HUES48 (cell line): ENCODE measurements around the gene ABI1.
A peak's percentile ranks its signal among the peaks of the same experiment; 100 is the strongest.
"Not testable (repeated sequence)": the region's sequence is repeated elsewhere in the genome, so short reads cannot be mapped to it uniquely, and the experiment has no call there.

ENCODE experiments used
- H3K27ac ChIP-seq: one replicate; pipeline ENCODE4 v1.7.0; 2013; ENCODE audit warnings: low read depth, low read length, inconsistent platforms
- H3K27me3 ChIP-seq: 2 replicates; pipeline ENCODE4 v1.6.1; 2013; ENCODE audit warnings: mild to moderate bottlenecking, low read length; ENCODE audit not compliant: control insufficient read depth, insufficient read depth
- H3K36me3 ChIP-seq: 2 replicates; pipeline ENCODE4 v1.6.1; 2013; ENCODE audit warnings: low read length; ENCODE audit not compliant: control insufficient read depth, insufficient read depth
- H3K4me1 ChIP-seq: 2 replicates; pipeline ENCODE4 v1.6.1; 2013; ENCODE audit warnings: mild to moderate bottlenecking, low read length; ENCODE audit not compliant: control insufficient read depth, insufficient read depth
- H3K4me3 ChIP-seq: 2 replicates; pipeline ENCODE4 v1.5.1; 2013; ENCODE audit warnings: mild to moderate bottlenecking, low read depth, low read length
- H3K9ac ChIP-seq: 2 replicates; pipeline ENCODE4 v1.6.1; 2013; ENCODE audit warnings: mild to moderate bottlenecking, low read depth, low read length, moderate library complexity
- H3K9me3 ChIP-seq: 2 replicates; pipeline ENCODE4 v1.6.1; 2013; ENCODE audit warnings: low read length; ENCODE audit not compliant: control insufficient read depth, insufficient read depth

Gene ABI1

GRCh38 chr10:26860443-26861204 is at the start of gene ABI1:
Gene ABI1 (minus strand): TSS chr10:26860958. CDS start chr10:26860863, 95 bp downstream.
- Histone ChIP-seq H3K4me1 (peaks cover 16% of the 10 kb centered on the region; the same call in 1 of the 2 replicates), H3K9me3 (no peaks in the 10 kb centered on the region), H3K9ac (peak within 1 kb of the TSS; percentile 94), H3K27me3 (no peaks in the 10 kb centered on the region), H3K27ac (peak within 1 kb of the TSS; percentile 95), H3K36me3 (no peaks in the 10 kb centered on the region), H3K4me3 (peak within 1 kb of the TSS; percentile 100)

GRCh38 chr10:26909753-26910152 is 49.0 kb upstream of the ABI1 start:
- Histone ChIP-seq H3K27ac (no peak overlapping the region), H3K4me3 (no peak overlapping the region), H3K36me3 (no peaks in the 10 kb centered on the region), H3K9ac (no peak overlapping the region), H3K4me1 (no peaks in the 10 kb centered on the region), H3K9me3 (no peaks in the 10 kb centered on the region), H3K27me3 (no peaks in the 10 kb centered on the region)

- not testable (repeated sequence) for H3K36me3 ChIP-seq
These were observed 44.6 kb upstream of the ABI1 start for GRCh38 chr10:26905253-26905781.

GRCh38 chr10:26903431-26904217 is 42.9 kb upstream of the ABI1 start:
- H3K9me3 ChIP-seq: no peaks in the 10 kb centered on the region
- no peak overlapping the region for H3K27ac ChIP-seq
- no peak overlapping the region for H3K4me3 ChIP-seq
- no peaks in the 10 kb centered on the region for H3K4me1 ChIP-seq
- H3K27me3 ChIP-seq: no peaks in the 10 kb centered on the region
- H3K9ac ChIP-seq: no peak overlapping the region
- no peaks in the 10 kb centered on the region for H3K36me3 ChIP-seq

More at GRCh38 chr10:26905253-26905781, 44.6 kb upstream of the ABI1 start:
- not testable (repeated sequence) for H3K4me1 ChIP-seq, H3K27ac ChIP-seq, H3K27me3 ChIP-seq, H3K9me3 ChIP-seq, H3K9ac ChIP-seq, H3K4me3 ChIP-seq

GRCh38 chr10:26892306-26892923 is 31.7 kb upstream of the ABI1 start:
- H3K4me1 ChIP-seq, H3K9ac ChIP-seq, H3K9me3 ChIP-seq, H3K27ac ChIP-seq, H3K4me3 ChIP-seq, H3K27me3 ChIP-seq, H3K36me3 ChIP-seq: not testable (repeated sequence)

GRCh38 chr10:26890956-26891355 is 30.2 kb upstream of the ABI1 start:
- Histone ChIP-seq H3K9me3 (no peaks in the 10 kb centered on the region), H3K4me3 (no peak overlapping the region), H3K4me1 (no peaks in the 10 kb centered on the region), H3K9ac (no peak overlapping the region), H3K36me3 (no peaks in the 10 kb centered on the region), H3K27me3 (no peaks in the 10 kb centered on the region), H3K27ac (no peak overlapping the region)

GRCh38 chr10:26887611-26888215 is 27.0 kb upstream of the ABI1 start:
- no peaks in the 10 kb centered on the region for H3K9me3 ChIP-seq
- H3K27me3 ChIP-seq: no peaks in the 10 kb centered on the region
- no peak overlapping the region for H3K27ac ChIP-seq
- no peaks in the 10 kb centered on the region for H3K4me1 ChIP-seq
- H3K4me3 ChIP-seq: no peak overlapping the region
- H3K9ac ChIP-seq: no peak overlapping the region
- no peaks in the 10 kb centered on the region for H3K36me3 ChIP-seq

GRCh38 chr10:26881600-26882331 is 21.0 kb upstream of the ABI1 start:
- Histone ChIP-seq H3K27ac (no peak overlapping the region), H3K4me1 (no peaks in the 10 kb centered on the region), H3K9me3 (no peaks in the 10 kb centered on the region), H3K9ac (no peak overlapping the region), H3K27me3 (no peaks in the 10 kb centered on the region), H3K36me3 (no peaks in the 10 kb centered on the region), H3K4me3 (no peak overlapping the region)

- H3K4me3 ChIP-seq: no peak overlapping the region
- H3K36me3 ChIP-seq: no peaks in the 10 kb centered on the region
- H3K9me3 ChIP-seq: no peaks in the 10 kb centered on the region
- H3K4me1 ChIP-seq: no peaks in the 10 kb centered on the region
- H3K27me3 ChIP-seq: no peaks in the 10 kb centered on the region
- no peak overlapping the region for H3K9ac ChIP-seq
- no peak overlapping the region for H3K27ac ChIP-seq
These were observed 19.0 kb upstream of the ABI1 start for GRCh38 chr10:26879744-26880143.

- H3K9ac ChIP-seq: no peak overlapping the region
- no peak overlapping the region for H3K27ac ChIP-seq
- no peaks in the 10 kb centered on the region for H3K4me1 ChIP-seq
- H3K36me3 ChIP-seq: no peaks in the 10 kb centered on the region
- no peak overlapping the region for H3K4me3 ChIP-seq
- H3K27me3 ChIP-seq: no peaks in the 10 kb centered on the region
- H3K9me3 ChIP-seq: no peaks in the 10 kb centered on the region
These were observed 10.0 kb upstream of the ABI1 start for GRCh38 chr10:26870766-26871165.
